ENCODE results near the gene TMEM100.

DNA sequence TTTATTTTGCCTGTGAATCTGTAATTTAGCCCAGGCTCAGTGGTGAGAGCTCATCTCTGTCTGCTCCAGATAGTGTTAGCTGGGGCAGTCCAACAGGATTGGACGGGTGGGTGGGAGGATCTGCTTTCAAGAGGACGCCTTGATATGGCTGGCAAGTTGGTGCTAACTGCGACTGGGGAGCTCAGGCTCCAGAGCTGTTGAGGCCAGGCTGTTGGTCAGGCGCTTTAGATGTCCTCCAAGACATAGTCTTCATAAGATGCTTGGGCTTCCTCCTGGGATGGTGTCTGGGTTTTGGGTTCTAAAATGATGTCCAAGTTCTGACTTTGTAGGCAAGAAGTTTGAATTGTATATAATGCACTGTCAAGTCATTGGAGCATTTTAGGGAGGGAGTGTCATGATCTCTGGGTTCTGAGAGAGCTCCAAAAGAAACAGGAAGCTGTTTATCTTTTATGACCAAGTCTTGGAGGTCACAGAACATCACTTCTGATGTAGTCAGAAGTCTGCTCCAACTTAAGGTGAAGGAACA, 15.4 kb upstream of the TMEM100 start:
- peak; percentile 28 for TF ChIP-seq POLR2A (IDR thresholded peaks at IDR 0.05; ENCODE audit: low read length)
- no peak for TF ChIP-seq GATA1 (IDR thresholded peaks at IDR 0.05; ENCODE audit: low read depth, low read length)

All from erythroblast (primary cell).